ENCODE results near the gene CLPTM1L.
"Not testable (repeated sequence)": the region's sequence is repeated elsewhere in the genome, so short reads cannot be mapped to it uniquely, and the experiment has no call there.

The CLPTM1L gene

DNA sequence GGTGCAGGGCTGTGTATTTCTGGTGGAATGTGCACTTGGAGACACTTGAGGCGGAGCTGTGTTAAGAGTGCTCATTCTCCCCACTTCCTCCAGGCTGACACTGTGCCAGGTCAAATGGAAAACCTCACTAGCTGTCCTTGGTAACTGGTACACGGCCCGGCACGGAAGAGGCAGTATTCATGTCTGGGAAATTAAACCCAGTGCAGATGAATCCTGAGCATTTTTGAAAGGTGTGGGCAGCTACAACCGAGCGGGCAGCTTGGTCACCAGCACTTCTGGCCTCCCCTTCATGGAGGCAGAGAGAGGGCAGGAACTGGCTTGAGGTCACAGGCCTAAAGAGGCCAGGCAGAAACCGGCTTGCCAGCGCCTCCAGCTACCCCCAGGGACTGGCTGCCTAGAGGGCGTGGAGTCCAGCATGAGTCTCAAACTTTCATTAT, 1.6 kb downstream of the CLPTM1L start:
- Histone ChIP-seq H3K9ac (ENCODE audit: insufficient read length, low read depth) (no peak overlapping the region), H3K9me3 (ENCODE audit: insufficient read depth, low read length) (no peaks in the 10 kb centered on the region), H3K4me3 (ENCODE audit: insufficient read length, low read depth) (no peak overlapping the region), H3K4me1 (ENCODE audit: insufficient read depth, insufficient read length) (no peaks in the 10 kb centered on the region), H3K27me3 (ENCODE audit: insufficient read depth, insufficient read length) (no peaks in the 10 kb centered on the region), H3K36me3 (ENCODE audit: insufficient read depth, insufficient read length, low read length) (peaks cover 52% of the 10 kb centered on the region)
- no peak for DNase-seq (ENCODE audit: low read depth, low spot score)
- no peak for TF ChIP-seq SUZ12 (IDR thresholded peaks at IDR 0.05; ENCODE audit: extremely low read depth, insufficient read depth, insufficient read length)
- TF ChIP-seq ZNF274 (IDR thresholded peaks at IDR 0.05; ENCODE audit: low read depth, low read length): no peak
- no peak for TF ChIP-seq YY1 (IDR thresholded peaks at IDR 0.05; ENCODE audit: insufficient read depth, insufficient read length)

DNA sequence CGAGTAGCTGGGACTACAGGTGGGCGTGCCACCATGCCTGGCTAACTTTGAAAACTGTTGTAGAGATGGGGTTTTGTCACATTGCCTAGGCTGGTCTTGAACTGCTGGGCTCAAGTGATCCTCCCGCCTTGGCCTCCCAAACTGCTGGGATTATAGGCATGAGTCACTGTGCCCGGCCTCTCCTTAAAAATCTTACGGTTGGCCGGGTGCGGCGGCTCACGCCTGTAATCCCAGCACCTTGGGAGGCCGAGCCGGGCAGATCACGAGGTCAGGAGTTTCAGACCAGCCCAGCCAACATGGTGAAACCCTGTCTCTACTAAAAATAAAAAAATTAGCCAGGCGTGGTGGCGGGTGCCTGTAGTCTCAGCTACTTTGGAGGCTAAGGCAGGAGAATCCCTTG, 2.2 kb downstream of the CLPTM1L start:
- H3K9me3 ChIP-seq (ENCODE audit: insufficient read depth, low read length); H3K9ac ChIP-seq (ENCODE audit: insufficient read length, low read depth); DNase-seq (ENCODE audit: low read depth, low spot score); H3K4me3 ChIP-seq (ENCODE audit: insufficient read length, low read depth); H3K4me1 ChIP-seq (ENCODE audit: insufficient read depth, insufficient read length); H3K27me3 ChIP-seq (ENCODE audit: insufficient read depth, insufficient read length): not testable (repeated sequence)
- H3K36me3 ChIP-seq (ENCODE audit: insufficient read depth, insufficient read length, low read length): peaks cover 58% of the 10 kb centered on the region

DNA sequence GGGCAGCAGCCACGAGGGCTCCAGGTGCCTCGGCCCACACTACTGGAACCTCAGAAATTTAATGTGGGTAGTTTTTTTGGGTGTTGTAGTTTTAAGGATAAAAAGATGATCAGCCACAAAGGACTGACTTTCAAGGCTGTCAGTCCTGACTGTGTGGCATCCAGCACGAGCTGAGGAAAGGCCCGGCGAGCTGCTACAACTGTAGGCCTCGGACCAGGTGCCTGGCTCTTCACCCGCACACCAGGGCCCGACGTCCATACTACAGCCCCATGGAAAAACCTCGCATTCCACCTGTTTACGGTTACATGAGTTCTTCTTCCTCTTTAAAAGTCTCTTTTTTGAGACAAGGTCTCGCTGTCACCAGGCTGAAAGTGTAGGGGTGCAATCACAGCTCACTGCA, 2.6 kb downstream of the CLPTM1L start:
- no peaks in the 10 kb centered on the region for H3K4me1 ChIP-seq (ENCODE audit: insufficient read depth, insufficient read length)
- peaks cover 62% of the 10 kb centered on the region for H3K36me3 ChIP-seq (ENCODE audit: insufficient read depth, insufficient read length, low read length)
- no peak overlapping the region for H3K9ac ChIP-seq (ENCODE audit: insufficient read length, low read depth)
- TF ChIP-seq SUZ12 (IDR thresholded peaks at IDR 0.05; ENCODE audit: extremely low read depth, insufficient read depth, insufficient read length) (no peak), YY1 (IDR thresholded peaks at IDR 0.05; ENCODE audit: insufficient read depth, insufficient read length) (no peak), ZNF274 (IDR thresholded peaks at IDR 0.05; ENCODE audit: low read depth, low read length) (no peak)
- H3K4me3 ChIP-seq (ENCODE audit: insufficient read length, low read depth): no peak overlapping the region
- H3K9me3 ChIP-seq (ENCODE audit: insufficient read depth, low read length): no peaks in the 10 kb centered on the region
- DNase-seq (ENCODE audit: low read depth, low spot score): no peak
- H3K27me3 ChIP-seq (ENCODE audit: insufficient read depth, insufficient read length): no peaks in the 10 kb centered on the region

DNA sequence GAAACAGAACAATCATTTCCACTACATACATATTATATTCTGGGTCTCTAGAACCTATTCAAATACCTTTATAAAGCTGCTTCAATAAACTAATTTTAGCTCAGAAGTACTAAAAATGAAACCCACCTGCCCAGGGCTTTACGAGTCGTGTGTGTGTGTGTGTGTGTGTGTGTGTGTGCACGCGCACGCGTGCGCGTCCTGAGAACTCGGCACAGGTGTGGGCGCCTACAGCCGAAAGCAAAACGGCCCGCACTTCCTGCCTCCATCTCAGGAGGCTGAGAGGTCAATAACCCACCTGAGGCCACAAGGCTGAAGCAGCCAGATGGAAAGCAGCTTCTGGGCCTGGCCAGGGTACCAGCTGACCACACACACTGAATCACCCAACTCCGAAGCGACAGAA, 3.0 kb downstream of the CLPTM1L start:
- Histone ChIP-seq H3K36me3 (ENCODE audit: insufficient read depth, insufficient read length, low read length) (peaks cover 63% of the 10 kb centered on the region), H3K9ac (ENCODE audit: insufficient read length, low read depth) (no peak overlapping the region), H3K27me3 (ENCODE audit: insufficient read depth, insufficient read length) (no peaks in the 10 kb centered on the region), H3K4me1 (ENCODE audit: insufficient read depth, insufficient read length) (no peaks in the 10 kb centered on the region), H3K9me3 (ENCODE audit: insufficient read depth, low read length) (no peaks in the 10 kb centered on the region), H3K4me3 (ENCODE audit: insufficient read length, low read depth) (no peak overlapping the region)
- TF ChIP-seq YY1 (IDR thresholded peaks at IDR 0.05; ENCODE audit: insufficient read depth, insufficient read length): no peak
- no peak for TF ChIP-seq ZNF274 (IDR thresholded peaks at IDR 0.05; ENCODE audit: low read depth, low read length)
- TF ChIP-seq SUZ12 (IDR thresholded peaks at IDR 0.05; ENCODE audit: extremely low read depth, insufficient read depth, insufficient read length): no peak
- no peak for DNase-seq (ENCODE audit: low read depth, low spot score)

DNA sequence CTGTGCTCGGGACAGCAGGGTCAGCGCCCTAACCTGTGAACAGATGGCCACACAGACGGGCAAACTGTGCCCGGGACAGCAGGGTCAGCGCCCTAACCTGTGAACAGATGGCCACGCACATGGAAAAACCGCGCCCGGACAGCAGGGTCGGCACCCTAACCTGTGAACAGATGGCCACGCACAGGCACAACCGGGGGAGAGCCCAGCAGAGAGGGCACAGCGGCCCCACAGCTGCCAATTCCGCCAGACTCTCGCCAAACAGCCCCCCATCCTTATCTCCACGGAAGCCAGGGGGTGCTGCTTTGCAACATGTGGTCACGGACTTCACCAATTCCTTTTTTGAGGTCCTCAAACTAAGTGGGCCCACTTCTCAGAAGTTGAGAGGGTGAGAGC, 5.1 kb downstream of the CLPTM1L start:
- not testable (repeated sequence) for H3K27me3 ChIP-seq (ENCODE audit: insufficient read depth, insufficient read length); H3K4me3 ChIP-seq (ENCODE audit: insufficient read length, low read depth); H3K9ac ChIP-seq (ENCODE audit: insufficient read length, low read depth); H3K4me1 ChIP-seq (ENCODE audit: insufficient read depth, insufficient read length); H3K9me3 ChIP-seq (ENCODE audit: insufficient read depth, low read length); DNase-seq (ENCODE audit: low read depth, low spot score)
- peaks cover 81% of the 10 kb centered on the region for H3K36me3 ChIP-seq (ENCODE audit: insufficient read depth, insufficient read length, low read length)

DNA sequence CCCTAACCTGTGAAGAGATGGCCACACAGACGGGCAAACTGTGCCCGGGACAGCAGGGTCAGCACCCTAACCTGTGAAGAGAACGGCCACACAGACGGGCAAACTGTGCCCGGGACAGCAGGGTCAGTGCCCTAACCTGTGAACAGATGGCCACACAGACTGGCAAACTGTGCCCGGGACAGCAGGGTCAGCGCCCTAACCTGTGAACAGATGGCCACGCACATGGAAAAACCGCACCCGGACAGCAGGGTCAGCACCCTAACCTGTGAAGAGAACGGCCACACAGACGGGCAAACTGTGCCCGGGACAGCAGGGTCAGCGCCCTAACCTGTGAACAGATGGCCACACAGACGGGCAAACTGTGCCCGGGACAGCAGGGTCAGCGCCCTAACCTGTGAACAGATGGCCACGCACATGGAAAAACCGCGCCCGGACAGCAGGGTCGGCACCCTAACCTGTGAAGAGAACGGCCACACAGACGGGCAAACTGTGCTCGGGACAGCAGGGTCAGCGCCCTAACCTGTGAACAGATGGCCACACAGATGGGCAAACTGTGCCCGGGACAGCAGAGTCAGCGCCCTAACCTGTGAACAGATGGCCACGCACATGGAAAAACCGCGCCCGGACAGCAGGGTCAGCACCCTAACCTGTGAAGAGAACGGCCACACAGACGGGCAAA, 5.6 kb downstream of the CLPTM1L start:
- not testable (repeated sequence) for H3K9ac ChIP-seq (ENCODE audit: insufficient read length, low read depth); H3K4me3 ChIP-seq (ENCODE audit: insufficient read length, low read depth); H3K4me1 ChIP-seq (ENCODE audit: insufficient read depth, insufficient read length); H3K9me3 ChIP-seq (ENCODE audit: insufficient read depth, low read length); H3K27me3 ChIP-seq (ENCODE audit: insufficient read depth, insufficient read length); DNase-seq (ENCODE audit: low read depth, low spot score)
- H3K36me3 ChIP-seq (ENCODE audit: insufficient read depth, insufficient read length, low read length): peaks cover 86% of the 10 kb centered on the region

DNA sequence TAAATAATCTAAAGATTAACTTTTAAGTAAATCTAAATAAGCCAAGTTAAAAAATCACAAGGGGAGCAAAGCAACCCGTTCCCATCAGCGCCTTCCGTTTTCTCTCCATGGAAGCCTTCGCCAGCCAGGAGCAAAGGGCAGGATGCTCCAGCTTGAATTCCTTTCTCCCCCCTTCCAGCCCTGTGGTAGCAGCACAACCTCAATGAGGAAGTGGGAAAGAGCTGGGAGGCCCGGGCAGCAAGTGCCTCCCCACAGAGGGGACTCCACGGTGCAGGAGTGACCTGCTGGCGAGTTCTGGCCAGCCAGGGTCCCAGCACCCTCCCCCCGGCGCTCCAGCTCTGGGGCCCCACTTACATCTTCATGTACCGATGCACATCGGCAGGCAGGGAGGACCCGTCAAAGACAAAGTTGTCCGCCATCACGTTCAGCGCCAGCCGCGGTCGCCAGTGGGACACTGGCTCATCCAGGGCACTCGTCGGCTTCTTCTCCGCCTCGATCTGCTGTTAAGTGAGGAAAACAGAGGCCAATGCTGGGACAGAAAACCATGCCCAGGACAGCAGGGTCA, 6.3 kb downstream of the CLPTM1L start:
- no peak for DNase-seq (ENCODE audit: low read depth, low spot score)
- no peaks in the 10 kb centered on the region for H3K9me3 ChIP-seq (ENCODE audit: insufficient read depth, low read length)
- no peak overlapping the region for H3K9ac ChIP-seq (ENCODE audit: insufficient read length, low read depth)
- no peak overlapping the region for H3K4me3 ChIP-seq (ENCODE audit: insufficient read length, low read depth)
- no peak for TF ChIP-seq ZNF274 (IDR thresholded peaks at IDR 0.05; ENCODE audit: low read depth, low read length)
- no peak for TF ChIP-seq SUZ12 (IDR thresholded peaks at IDR 0.05; ENCODE audit: extremely low read depth, insufficient read depth, insufficient read length)
- no peak for TF ChIP-seq YY1 (IDR thresholded peaks at IDR 0.05; ENCODE audit: insufficient read depth, insufficient read length)
- peaks cover 89% of the 10 kb centered on the region for H3K36me3 ChIP-seq (ENCODE audit: insufficient read depth, insufficient read length, low read length)
- H3K27me3 ChIP-seq (ENCODE audit: insufficient read depth, insufficient read length): no peaks in the 10 kb centered on the region
- H3K4me1 ChIP-seq (ENCODE audit: insufficient read depth, insufficient read length): no peaks in the 10 kb centered on the region

DNA sequence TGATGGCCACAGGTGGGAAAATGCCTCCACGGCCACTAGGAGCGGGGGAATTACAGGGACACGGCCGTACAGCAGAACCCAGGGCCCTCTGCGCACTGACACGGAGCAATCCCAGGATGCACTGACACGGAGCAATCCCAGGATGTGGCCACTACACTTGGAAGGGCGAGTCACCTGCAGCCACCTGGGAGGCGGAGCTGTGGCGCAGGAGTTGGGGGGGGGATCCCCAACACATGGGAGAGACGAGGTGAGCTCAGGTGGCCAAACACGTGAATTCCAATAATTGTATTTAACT, 6.8 kb downstream of the CLPTM1L start:
- TF ChIP-seq ZNF274 (IDR thresholded peaks at IDR 0.05; ENCODE audit: low read depth, low read length): no peak
- TF ChIP-seq SUZ12 (IDR thresholded peaks at IDR 0.05; ENCODE audit: extremely low read depth, insufficient read depth, insufficient read length): no peak
- no peak for TF ChIP-seq YY1 (IDR thresholded peaks at IDR 0.05; ENCODE audit: insufficient read depth, insufficient read length)
- Histone ChIP-seq H3K9me3 (ENCODE audit: insufficient read depth, low read length) (no peaks in the 10 kb centered on the region), H3K4me1 (ENCODE audit: insufficient read depth, insufficient read length) (no peaks in the 10 kb centered on the region), H3K9ac (ENCODE audit: insufficient read length, low read depth) (no peak overlapping the region), H3K27me3 (ENCODE audit: insufficient read depth, insufficient read length) (no peaks in the 10 kb centered on the region), H3K4me3 (ENCODE audit: insufficient read length, low read depth) (no peak overlapping the region), H3K36me3 (ENCODE audit: insufficient read depth, insufficient read length, low read length) (peaks cover 89% of the 10 kb centered on the region)
- no peak for DNase-seq (ENCODE audit: low read depth, low spot score)

Measured in NT2/D1 (cell line).